ENCODE results near the gene VPS26C. TPM values are rescaled to one million over a fixed set of nuclear protein-coding genes. Genes with fewer than 3 reads are reported as not detected.
A peak's percentile ranks its signal among the peaks of the same experiment; 100 is the strongest.
"Not testable (repeated sequence)": the region's sequence is repeated elsewhere in the genome, so short reads cannot be mapped to it uniquely, and the experiment has no call there.

Gene VPS26C
- polyA plus RNA-seq, 6 donors from 2014 or later = 46.1 to 64.6 (median 61.0) TPM

GRCh38 chr21:37232274-37233018 lies 34.7 kb downstream of the VPS26C start:
- H3K4me1 Mint-ChIP-seq = peaks cover 0 to 7% (median 0%) of the 10 kb centered on the region in 3 donors
- no peaks in the 10 kb centered on the region for H3K27me3 Mint-ChIP-seq
- H3K4me3 Mint-ChIP-seq = peak overlapping the region in 1 of 8 donors; percentile 37
- ATAC-seq (ENCODE audit: low read depth in 2 of 2) = peak in 1 of 2 donors; percentile 32
- no peak for DNase-seq
- H3K36me3 Mint-ChIP-seq = peaks cover 11 to 13% of the 10 kb centered on the region in 2 donors
- H3K27ac Mint-ChIP-seq = peak overlapping the region in 1 of 6 donors; percentile 69
- no peaks in the 10 kb centered on the region for H3K9me3 Mint-ChIP-seq

GRCh38 chr21:37231671-37232070 lies 35.5 kb downstream of the VPS26C start:
- H3K9me3 Mint-ChIP-seq = no peaks in the 10 kb centered on the region
- peak overlapping the region in 1 of 6 donors; percentile 38 for H3K27ac Mint-ChIP-seq
- H3K36me3 Mint-ChIP-seq = peaks cover 4 to 13% of the 10 kb centered on the region in 2 donors
- DNase-seq (no peak), ATAC-seq (ENCODE audit: low read depth in 2 of 2) (no peak)
- no peaks in the 10 kb centered on the region for H3K27me3 Mint-ChIP-seq
- H3K4me3 Mint-ChIP-seq = no peak overlapping the region
- peaks cover 0 to 7% (median 0%) of the 10 kb centered on the region in 3 donors for H3K4me1 Mint-ChIP-seq

- no peak for ATAC-seq (ENCODE audit: low read depth in 2 of 2)
- no peaks in the 10 kb centered on the region for H3K27me3 Mint-ChIP-seq
- H3K9me3 Mint-ChIP-seq = no peaks in the 10 kb centered on the region
- peaks cover 4 to 13% of the 10 kb centered on the region in 2 donors for H3K36me3 Mint-ChIP-seq
- H3K4me3 Mint-ChIP-seq = no peak overlapping the region
- peak overlapping the region in 2 of 6 donors; percentile 3 to 68 for H3K27ac Mint-ChIP-seq
- peaks cover 0 to 7% (median 2%) of the 10 kb centered on the region in 3 donors for H3K4me1 Mint-ChIP-seq
- no peak for DNase-seq
Observed at GRCh38 chr21:37231249-37231645, 35.9 kb downstream of the VPS26C start.

GRCh38 chr21:37230632-37231248 lies 36.4 kb downstream of the VPS26C start:
- H3K27ac Mint-ChIP-seq = peak overlapping the region in 2 of 6 donors; percentile 3 to 68
- H3K9me3 Mint-ChIP-seq = no peaks in the 10 kb centered on the region
- H3K27me3 Mint-ChIP-seq = no peaks in the 10 kb centered on the region
- no peak for ATAC-seq (ENCODE audit: low read depth in 2 of 2)
- no peak for DNase-seq
- H3K36me3 Mint-ChIP-seq = peaks cover 4 to 17% of the 10 kb centered on the region in 2 donors
- peaks cover 4 to 9% (median 7%) of the 10 kb centered on the region in 3 donors for H3K4me1 Mint-ChIP-seq
- H3K4me3 Mint-ChIP-seq = no peak overlapping the region

- H3K36me3 Mint-ChIP-seq = peaks cover 4 to 20% of the 10 kb centered on the region in 2 donors
- no peak overlapping the region for H3K4me3 Mint-ChIP-seq
- no peak overlapping the region for H3K27ac Mint-ChIP-seq
Observed at GRCh38 chr21:37228003-37228400, 39.1 kb downstream of the VPS26C start.

GRCh38 chr21:37227071-37228002 lies 39.8 kb downstream of the VPS26C start:
- Mint-ChIP-seq H3K36me3 (peaks cover 4 to 20% of the 10 kb centered on the region in 2 donors), H3K27me3 (no peaks in the 10 kb centered on the region), H3K27ac (no peak overlapping the region), H3K4me1 (peaks cover 10 to 24% (median 21%) of the 10 kb centered on the region in 3 donors), H3K4me3 (no peak overlapping the region), H3K9me3 (no peaks in the 10 kb centered on the region)
- DNase-seq = no peak
- ATAC-seq (ENCODE audit: low read depth in 2 of 2) = no peak

More at GRCh38 chr21:37228003-37228400, 39.1 kb downstream of the VPS26C start:
- no peak for ATAC-seq (ENCODE audit: low read depth in 2 of 2)
- H3K9me3 Mint-ChIP-seq = no peaks in the 10 kb centered on the region
- peaks cover 10 to 21% (median 19%) of the 10 kb centered on the region in 3 donors for H3K4me1 Mint-ChIP-seq
- DNase-seq = no peak
- no peaks in the 10 kb centered on the region for H3K27me3 Mint-ChIP-seq

- H3K4me1 Mint-ChIP-seq = peaks cover 10 to 30% (median 20%) of the 10 kb centered on the region in 3 donors
- H3K27ac Mint-ChIP-seq = peak overlapping the region in 5 of 6 donors; percentile 49 to 78 (median 69)
- peaks cover 4 to 14% of the 10 kb centered on the region in 2 donors for H3K36me3 Mint-ChIP-seq
- no peak for ATAC-seq (ENCODE audit: low read depth in 2 of 2)
- peaks cover 0 to 2% (median 0%) of the 10 kb centered on the region in 7 donors for H3K9me3 Mint-ChIP-seq
- H3K4me3 Mint-ChIP-seq = peak overlapping the region in 2 of 8 donors; percentile 23 to 37
- DNase-seq = no peak
- H3K27me3 Mint-ChIP-seq = no peaks in the 10 kb centered on the region
Observed at GRCh38 chr21:37226041-37226920, 40.9 kb downstream of the VPS26C start.

GRCh38 chr21:37224861-37225839 lies 42.0 kb downstream of the VPS26C start:
- peak overlapping the region in 3 of 8 donors; percentile 24 to 73 (median 37) for H3K4me3 Mint-ChIP-seq
- peaks cover 4 to 7% of the 10 kb centered on the region in 2 donors for H3K36me3 Mint-ChIP-seq
- H3K9me3 Mint-ChIP-seq = peaks cover 0 to 4% (median 0%) of the 10 kb centered on the region in 7 donors
- DNase-seq (no peak), ATAC-seq (ENCODE audit: low read depth in 2 of 2) (no peak)
- H3K4me1 Mint-ChIP-seq = peaks cover 13 to 36% (median 25%) of the 10 kb centered on the region in 3 donors
- peak overlapping the region in 5 of 6 donors; percentile 49 to 85 (median 78) for H3K27ac Mint-ChIP-seq
- no peaks in the 10 kb centered on the region for H3K27me3 Mint-ChIP-seq

GRCh38 chr21:37223804-37224345 lies 43.3 kb downstream of the VPS26C start:
- no peak for ATAC-seq (ENCODE audit: low read depth in 2 of 2)
- peaks cover 18 to 44% (median 31%) of the 10 kb centered on the region in 3 donors for H3K4me1 Mint-ChIP-seq
- no peak for DNase-seq
- no peak overlapping the region for H3K4me3 Mint-ChIP-seq
- H3K9me3 Mint-ChIP-seq = peaks cover 0 to 4% (median 0%) of the 10 kb centered on the region in 7 donors
- H3K27me3 Mint-ChIP-seq = no peaks in the 10 kb centered on the region
- peak overlapping the region in 3 of 6 donors; percentile 16 to 83 (median 32) for H3K27ac Mint-ChIP-seq
- H3K36me3 Mint-ChIP-seq = peaks cover 0 to 7% of the 10 kb centered on the region in 2 donors

- ATAC-seq (ENCODE audit: low read depth in 2 of 2); H3K9me3 Mint-ChIP-seq; H3K36me3 Mint-ChIP-seq; H3K27me3 Mint-ChIP-seq; DNase-seq: not testable (repeated sequence)
- H3K27ac Mint-ChIP-seq = peak overlapping the region in 1 of 6 donors; percentile 24
- H3K4me3 Mint-ChIP-seq = peak overlapping the region in 6 of 8 donors; percentile 19 to 87 (median 52)
- peaks cover 18 to 44% (median 31%) of the 10 kb centered on the region in 3 donors for H3K4me1 Mint-ChIP-seq
Observed at GRCh38 chr21:37222248-37222647, 44.9 kb downstream of the VPS26C start.

Measured in naive B cell (primary cell).